Activated T-helper 2 cell treated with anti-CD3 and anti-CD28 coated beads, Interferon-gamma antibody, Interleukin-2, Interleukin-4, amounts not matched to agents 10 μg/mL and 5 μg/mL and 100 μg/mL, durations not matched to agents 14 hours and 24 hours and 36 hours (primary cell): ENCODE measurements around the gene ABHD1. TPM values are rescaled to one million over a fixed set of nuclear protein-coding genes. Genes with fewer than 3 reads are reported as not detected.

Experiments
- DNase-seq: peaks from one replicate; pipeline ENCODE4 v3.0.0; 2021; ENCODE audit warnings: low spot score
- H3K27ac Mint-ChIP-seq: one replicate; pipeline ENCODE4 v1.8.0; 2021; ENCODE audit warnings: mixed read lengths
- H3K27me3 Mint-ChIP-seq: one replicate; pipeline ENCODE4 v1.8.0; 2021; ENCODE audit warnings: low read depth, mixed read lengths
- H3K36me3 Mint-ChIP-seq: one replicate; pipeline ENCODE4 v1.8.0; 2021; ENCODE audit warnings: low read depth, mixed read lengths
- H3K4me1 Mint-ChIP-seq: one replicate; pipeline ENCODE4 v1.8.0; 2021; ENCODE audit warnings: low read depth, mixed read lengths
- H3K4me3 Mint-ChIP-seq: one replicate; pipeline ENCODE4 v1.8.0; 2021; ENCODE audit warnings: low read depth, mild to moderate bottlenecking, moderate library complexity, mixed read lengths
- H3K9me3 Mint-ChIP-seq: one replicate; pipeline ENCODE4 v1.8.0; 2021; ENCODE audit warnings: mixed read lengths
- intact Hi-C: fragments of 100-400 bp; cut with micrococcal nuclease; formaldehyde crosslinking; loops from one replicate; pipeline ENCODE4 v1.15.1; 2023
- total RNA-seq: library from RNA; stranded (reverse); gene quantifications from 2 replicates; pipeline ENCODE4 v1.2.3, GENCODE V29; 2022

Gene ABHD1
- total RNA-seq, 1 donor from 2014 or later: 1.5 TPM

DNA sequence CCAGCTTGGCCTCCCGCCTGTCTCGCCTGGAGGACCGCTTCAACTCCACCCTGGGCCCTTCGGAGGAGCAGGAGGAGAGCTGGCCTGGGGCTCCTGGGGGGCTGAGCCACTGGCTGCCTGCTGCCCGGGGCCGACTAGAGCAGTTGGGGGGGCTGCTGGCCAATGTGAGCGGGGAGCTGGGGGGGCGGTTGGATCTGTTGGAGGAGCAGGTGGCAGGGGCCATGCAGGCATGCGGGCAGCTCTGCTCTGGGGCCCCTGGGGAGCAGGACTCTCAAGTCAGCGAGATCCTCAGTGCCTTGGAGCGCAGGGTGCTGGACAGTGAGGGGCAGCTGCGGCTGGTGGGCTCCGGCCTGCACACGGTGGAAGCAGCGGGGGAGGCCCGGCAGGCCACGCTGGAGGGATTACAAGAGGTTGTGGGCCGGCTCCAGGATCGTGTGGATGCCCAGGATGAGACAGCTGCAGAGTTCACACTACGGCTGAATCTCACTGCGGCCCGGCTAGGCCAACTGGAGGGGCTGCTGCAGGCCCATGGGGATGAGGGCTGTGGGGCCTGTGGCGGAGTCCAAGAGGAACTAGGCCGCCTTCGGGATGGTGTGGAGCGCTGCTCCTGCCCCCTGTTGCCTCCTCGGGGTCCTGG is 40.7 kb upstream of the ABHD1 start:
- H3K27ac Mint-ChIP-seq: no peak overlapping the region
- no peak for DNase-seq
- H3K9me3 Mint-ChIP-seq: no peaks in the 10 kb centered on the region
- no peak overlapping the region for H3K4me3 Mint-ChIP-seq
- intact Hi-C loops: loop anchor here (5.0 to 10.0 kb wide), 2 partner anchors 118 to 289 kb away; partner anchors contain the start of genes EIF2B4 and SNX17
- no peaks in the 10 kb centered on the region for H3K27me3 Mint-ChIP-seq
- H3K36me3 Mint-ChIP-seq: no peaks in the 10 kb centered on the region
- peaks cover 33% of the 10 kb centered on the region for H3K4me1 Mint-ChIP-seq

DNA sequence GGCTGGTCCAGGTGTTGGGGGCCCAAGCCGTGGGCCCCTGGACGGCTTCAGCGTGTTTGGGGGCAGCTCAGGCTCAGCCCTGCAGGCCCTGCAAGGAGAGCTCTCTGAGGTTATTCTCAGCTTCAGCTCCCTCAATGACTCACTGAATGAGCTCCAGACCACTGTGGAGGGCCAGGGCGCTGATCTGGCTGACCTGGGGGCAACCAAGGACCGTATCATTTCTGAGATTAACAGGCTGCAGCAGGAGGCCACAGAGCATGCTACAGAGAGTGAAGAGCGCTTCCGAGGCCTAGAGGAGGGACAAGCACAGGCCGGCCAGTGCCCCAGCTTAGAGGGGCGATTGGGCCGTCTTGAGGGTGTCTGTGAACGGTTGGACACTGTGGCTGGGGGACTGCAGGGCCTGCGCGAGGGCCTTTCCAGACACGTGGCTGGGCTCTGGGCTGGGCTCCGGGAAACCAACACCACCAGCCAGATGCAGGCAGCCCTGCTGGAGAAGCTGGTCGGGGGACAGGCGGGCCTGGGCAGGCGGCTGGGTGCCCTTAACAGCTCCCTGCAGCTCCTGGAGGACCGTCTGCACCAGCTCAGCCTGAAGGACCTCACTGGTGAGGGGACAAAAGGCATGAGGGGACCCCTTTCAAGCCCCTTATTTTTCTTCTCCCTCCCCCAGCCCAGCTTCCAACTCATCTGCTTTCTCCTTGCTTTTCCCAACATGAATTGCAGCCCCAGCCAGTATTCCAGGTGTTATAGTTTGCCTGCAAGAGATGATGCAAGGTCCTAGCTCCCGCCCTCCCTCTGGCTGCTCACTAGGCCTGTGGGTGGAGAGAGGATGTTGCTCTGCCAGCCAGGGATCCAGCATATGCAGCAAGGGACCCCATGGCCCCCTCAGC is 40.0 kb upstream of the ABHD1 start:
- intact Hi-C loops: loop anchor here (5.0 to 10.0 kb wide), 2 partner anchors 119 to 289 kb away; partner anchors contain the start of genes EIF2B4 and SNX17
- Mint-ChIP-seq H3K9me3 (no peaks in the 10 kb centered on the region), H3K4me3 (peak overlapping the region; percentile 47), H3K36me3 (no peaks in the 10 kb centered on the region), H3K4me1 (peaks cover 32% of the 10 kb centered on the region), H3K27ac (peak overlapping the region; percentile 4), H3K27me3 (no peaks in the 10 kb centered on the region)
- DNase-seq: no peak

DNA sequence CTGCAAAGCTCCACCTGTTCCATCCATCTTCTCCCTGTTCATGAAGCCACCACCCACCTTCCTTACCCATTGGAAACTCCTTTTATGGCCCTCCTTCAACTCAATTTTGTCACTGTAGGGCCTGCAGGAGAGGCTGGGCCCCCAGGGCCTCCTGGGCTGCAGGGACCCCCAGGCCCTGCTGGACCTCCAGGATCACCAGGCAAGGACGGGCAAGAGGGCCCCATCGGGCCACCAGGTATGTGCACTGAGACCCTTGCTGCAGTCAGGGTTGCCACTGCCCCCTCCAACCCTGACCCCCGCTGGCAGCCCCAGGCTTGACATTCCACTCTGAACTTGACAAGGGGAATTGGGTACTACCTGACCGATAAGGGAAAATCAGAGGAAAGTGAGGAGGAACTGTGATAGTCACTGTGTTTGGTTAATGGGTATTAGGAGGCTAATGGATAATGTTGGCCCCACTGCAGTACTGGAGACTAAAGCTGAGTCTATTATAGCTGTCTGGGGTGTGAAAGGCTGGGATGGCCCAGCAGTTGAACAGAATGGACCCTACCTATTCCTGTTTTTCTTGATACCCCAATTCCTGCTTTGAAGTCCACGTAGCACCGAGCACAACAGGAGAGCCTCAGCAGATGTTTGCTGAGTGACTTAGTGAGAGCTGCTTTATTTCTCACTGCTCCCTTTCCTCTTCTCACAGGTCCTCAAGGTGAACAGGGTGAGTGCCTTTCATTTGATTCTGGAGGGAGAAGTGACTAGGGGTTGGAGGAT is 39.1 kb upstream of the ABHD1 start:
- DNase-seq: no peak
- Mint-ChIP-seq H3K27me3 (no peaks in the 10 kb centered on the region), H3K36me3 (no peaks in the 10 kb centered on the region), H3K27ac (peak overlapping the region; percentile 4), H3K9me3 (no peaks in the 10 kb centered on the region), H3K4me3 (peak overlapping the region; percentile 90), H3K4me1 (peaks cover 32% of the 10 kb centered on the region)
- intact Hi-C loops: loop anchor here (5.0 to 10.0 kb wide), 3 partner anchors 120 to 288 kb away; partner anchors contain the start of genes ATRAID, EIF2B4, SLC5A6 and SNX17

DNA sequence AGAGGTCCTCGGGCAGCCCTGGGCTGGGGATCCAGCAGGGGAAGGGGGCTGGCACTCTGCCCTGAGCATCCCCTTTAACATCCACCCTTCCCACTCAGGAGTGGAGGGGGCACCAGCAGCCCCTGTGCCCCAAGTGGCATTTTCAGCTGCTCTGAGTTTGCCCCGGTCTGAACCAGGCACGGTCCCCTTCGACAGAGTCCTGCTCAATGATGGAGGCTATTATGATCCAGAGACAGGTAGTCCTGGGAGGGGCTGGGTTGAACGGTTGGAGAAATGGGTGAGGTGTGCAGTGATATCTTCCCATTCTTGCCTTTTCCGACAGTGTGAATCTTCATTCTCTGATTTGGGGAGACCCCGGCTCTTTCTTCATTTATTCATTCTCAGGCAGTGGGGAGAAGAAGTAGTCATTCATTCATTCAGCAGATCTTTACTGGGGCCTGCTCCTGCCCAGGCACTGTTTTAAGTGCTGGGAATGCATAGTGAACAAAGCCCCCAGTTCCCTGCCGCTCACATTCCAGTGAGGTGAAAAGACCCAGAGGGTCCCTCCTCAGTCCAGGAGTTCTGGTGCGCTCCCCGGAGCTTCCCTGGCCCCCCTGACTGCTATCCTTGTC is 38.4 kb upstream of the ABHD1 start:
- peak overlapping the region; percentile 46 for H3K27ac Mint-ChIP-seq
- no peak for DNase-seq

DNA sequence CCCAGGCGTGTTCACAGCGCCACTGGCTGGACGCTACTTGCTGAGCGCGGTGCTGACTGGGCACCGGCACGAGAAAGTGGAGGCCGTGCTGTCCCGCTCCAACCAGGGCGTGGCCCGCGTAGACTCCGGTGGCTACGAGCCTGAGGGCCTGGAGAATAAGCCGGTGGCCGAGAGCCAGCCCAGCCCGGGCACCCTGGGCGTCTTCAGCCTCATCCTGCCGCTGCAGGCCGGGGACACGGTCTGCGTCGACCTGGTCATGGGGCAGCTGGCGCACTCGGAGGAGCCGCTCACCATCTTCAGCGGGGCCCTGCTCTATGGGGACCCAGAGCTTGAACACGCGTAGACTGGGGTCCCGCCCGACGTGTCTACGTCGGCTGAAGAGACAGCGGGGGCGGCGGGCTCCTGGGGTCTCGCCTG is 37.9 kb upstream of the ABHD1 start:
- no peaks in the 10 kb centered on the region for H3K27me3 Mint-ChIP-seq
- H3K4me1 Mint-ChIP-seq: peaks cover 26% of the 10 kb centered on the region
- peak overlapping the region; percentile 46 for H3K27ac Mint-ChIP-seq
- peak overlapping the region; percentile 90 for H3K4me3 Mint-ChIP-seq
- no peak for DNase-seq
- intact Hi-C loops: loop anchor here (1.0 to 10.0 kb wide), 5 partner anchors 14 to 127 kb away; partner anchors contain the start of genes ATRAID, OST4, PREB and SLC5A6
- no peaks in the 10 kb centered on the region for H3K9me3 Mint-ChIP-seq
- H3K36me3 Mint-ChIP-seq: no peaks in the 10 kb centered on the region

More for the DNA sequence above, 38.4 kb upstream of the ABHD1 start:
- Mint-ChIP-seq H3K27me3 (no peaks in the 10 kb centered on the region), H3K4me3 (peak overlapping the region; percentile 90), H3K9me3 (no peaks in the 10 kb centered on the region), H3K4me1 (peaks cover 29% of the 10 kb centered on the region), H3K36me3 (no peaks in the 10 kb centered on the region)
- intact Hi-C loops: loop anchor here (5.0 to 10.0 kb wide), 2 partner anchors 120 to 127 kb away; partner anchors contain the start of genes ATRAID and SLC5A6

DNA sequence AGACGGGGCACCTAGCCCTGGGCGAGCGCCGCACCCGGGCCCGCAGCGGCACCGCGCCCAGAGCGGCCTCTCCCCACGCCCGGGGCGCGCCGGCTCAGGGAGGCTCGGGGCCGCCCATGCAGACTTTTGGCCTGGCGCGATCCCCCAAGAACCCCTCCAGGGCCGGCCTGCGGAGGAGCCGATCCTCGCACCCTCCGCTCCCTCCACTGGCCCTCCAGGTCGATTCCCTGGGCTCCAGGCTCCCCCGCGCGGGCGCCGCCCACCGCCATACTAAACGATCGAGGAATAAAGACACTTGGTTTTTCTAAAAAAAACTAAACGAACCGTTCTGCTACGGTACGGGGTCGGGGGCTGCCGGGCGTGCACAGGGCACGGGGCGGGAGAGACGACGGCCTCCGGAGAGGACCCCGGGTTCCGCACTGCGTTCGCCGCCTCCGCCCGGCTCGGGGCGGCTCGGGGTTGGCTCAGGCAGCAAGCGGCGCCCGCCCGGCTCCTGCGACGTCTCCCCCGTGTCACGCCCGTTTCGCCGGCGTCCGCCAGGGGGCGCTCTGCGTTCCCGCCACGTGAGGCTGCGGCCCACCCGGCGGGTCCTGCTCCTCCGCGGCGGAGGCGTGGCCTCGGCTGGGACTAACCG is 37.4 kb upstream of the ABHD1 start:
- intact Hi-C loops: loop anchor here (1.0 to 10.0 kb wide), 5 partner anchors 15 to 126 kb away; partner anchors contain the start of genes ATRAID, OST4, PREB and SLC5A6
- peak; percentile 98 for DNase-seq
- H3K4me3 Mint-ChIP-seq: peak overlapping the region; percentile 90

DNA sequence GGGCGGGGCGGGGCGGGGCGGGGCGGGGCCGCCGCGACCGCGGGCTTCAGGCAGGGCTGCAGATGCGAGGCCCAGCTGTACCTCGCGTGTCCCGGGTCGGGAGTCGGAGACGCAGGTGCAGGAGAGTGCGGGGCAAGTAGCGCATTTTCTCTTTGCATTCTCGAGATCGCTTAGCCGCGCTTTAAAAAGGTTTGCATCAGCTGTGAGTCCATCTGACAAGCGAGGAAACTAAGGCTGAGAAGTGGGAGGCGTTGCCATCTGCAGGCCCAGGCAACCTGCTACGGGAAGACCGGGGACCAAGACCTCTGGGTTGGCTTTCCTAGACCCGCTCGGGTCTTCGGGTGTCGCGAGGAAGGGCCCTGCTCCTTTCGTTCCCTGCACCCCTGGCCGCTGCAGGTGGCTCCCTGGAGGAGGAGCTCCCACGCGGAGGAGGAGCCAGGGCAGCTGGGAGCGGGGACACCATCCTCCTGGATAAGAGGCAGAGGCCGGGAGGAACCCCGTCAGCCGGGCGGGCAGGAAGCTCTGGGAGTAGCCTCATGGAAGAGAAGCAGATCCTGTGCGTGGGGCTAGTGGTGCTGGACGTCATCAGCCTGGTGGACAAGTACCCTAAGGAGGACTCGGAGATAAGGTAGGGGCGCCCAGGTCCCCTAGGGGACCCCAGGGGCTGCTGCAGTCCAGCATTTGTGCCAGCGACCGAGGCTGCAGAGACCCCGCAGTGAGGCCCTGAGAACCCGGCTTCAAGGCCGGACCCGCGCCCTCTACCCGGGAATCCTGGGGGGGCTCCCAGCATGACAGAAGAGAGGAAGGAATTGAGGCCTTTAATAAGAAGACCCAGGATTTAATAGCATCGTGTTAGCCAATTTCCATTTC is 36.7 kb upstream of the ABHD1 start, which contains the start of gene KHK:
KHK (plus strand) TSS at position 49 of the 870 bp plus-strand sequence; CDS start at position 537, 488 bp downstream.
- peak within 1 kb of the TSS; percentile 90 for H3K4me3 Mint-ChIP-seq
- H3K27ac Mint-ChIP-seq: peak within 1 kb of the TSS; percentile 71
- H3K27me3 Mint-ChIP-seq: no peaks in the 10 kb centered on the region
- H3K9me3 Mint-ChIP-seq: no peaks in the 10 kb centered on the region
- intact Hi-C loops: loop anchor here (1.0 to 10.0 kb wide), 5 partner anchors 16 to 125 kb away; partner anchors contain the start of genes ATRAID, OST4, PREB and SLC5A6
- peaks cover 16% of the 10 kb centered on the region for H3K4me1 Mint-ChIP-seq
- DNase-seq: no peak
- no peaks in the 10 kb centered on the region for H3K36me3 Mint-ChIP-seq

More for the DNA sequence above, 37.4 kb upstream of the ABHD1 start:
- Mint-ChIP-seq H3K4me1 (peaks cover 22% of the 10 kb centered on the region), H3K27ac (peak overlapping the region; percentile 71), H3K9me3 (no peaks in the 10 kb centered on the region), H3K27me3 (no peaks in the 10 kb centered on the region), H3K36me3 (no peaks in the 10 kb centered on the region)

DNA sequence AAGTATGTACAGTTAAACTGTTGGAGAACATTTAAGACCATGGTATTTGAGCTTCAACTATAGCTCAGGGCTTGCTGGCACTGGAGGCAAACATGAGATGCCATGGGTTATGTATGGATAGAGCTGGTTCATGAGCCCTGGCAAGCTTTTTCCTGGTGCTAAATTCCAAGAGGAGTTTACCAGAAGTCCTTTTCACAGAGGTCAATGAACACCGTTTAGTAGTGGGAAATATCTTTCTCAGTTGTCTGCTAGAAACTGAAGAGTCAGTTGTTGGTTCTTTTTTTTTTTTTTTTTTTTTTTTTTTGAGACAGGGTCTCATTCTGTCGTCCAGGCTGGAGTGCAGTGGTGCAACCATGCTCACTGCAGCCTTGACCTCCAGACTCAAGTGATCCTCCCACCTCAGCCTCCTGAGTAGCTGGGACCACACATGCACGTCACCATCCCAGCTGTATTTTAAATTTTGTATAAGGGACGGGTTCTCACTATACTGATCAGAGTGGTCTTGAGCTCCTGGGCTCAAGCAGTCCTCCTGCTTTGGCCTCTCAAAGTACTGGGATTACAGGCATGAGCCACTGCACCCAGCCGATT is 35.7 kb upstream of the ABHD1 start:
- Mint-ChIP-seq H3K4me3 (peak overlapping the region; percentile 58), H3K9me3 (no peaks in the 10 kb centered on the region), H3K4me1 (peaks cover 16% of the 10 kb centered on the region), H3K36me3 (no peaks in the 10 kb centered on the region), H3K27me3 (no peaks in the 10 kb centered on the region), H3K27ac (no peak overlapping the region)
- intact Hi-C loops: loop anchor here (2.0 to 10.0 kb wide), 3 partner anchors 47 to 124 kb away; partner anchors contain the start of genes ATRAID, PREB and SLC5A6
- DNase-seq: no peak

DNA sequence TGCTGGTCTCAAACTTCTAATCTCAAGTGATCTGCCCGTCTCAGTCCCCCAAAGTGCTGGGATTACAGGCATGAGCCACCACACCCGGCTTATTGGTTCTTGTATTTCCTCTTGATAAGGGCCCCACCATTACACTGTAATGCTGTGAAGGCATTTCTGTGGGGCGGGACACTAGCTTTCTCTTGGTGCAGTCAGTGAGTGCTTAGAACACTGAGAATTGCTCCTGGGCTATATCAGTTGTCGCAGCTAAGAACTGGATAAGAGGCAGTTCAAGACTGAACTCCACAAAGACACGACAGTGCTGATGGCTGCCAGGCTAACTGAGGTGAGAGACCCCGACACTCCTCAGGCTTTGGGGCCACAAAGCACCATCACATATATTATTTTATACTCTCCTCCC is 35.0 kb upstream of the ABHD1 start:
- no peak for DNase-seq
- Mint-ChIP-seq H3K27me3 (no peaks in the 10 kb centered on the region), H3K4me1 (peaks cover 16% of the 10 kb centered on the region), H3K9me3 (no peaks in the 10 kb centered on the region), H3K36me3 (no peaks in the 10 kb centered on the region), H3K4me3 (no peak overlapping the region), H3K27ac (no peak overlapping the region)
- intact Hi-C loops: loop anchor here (5.0 to 10.0 kb wide), 2 partner anchors 124 kb away; partner anchors contain the start of genes ATRAID and SLC5A6

DNA sequence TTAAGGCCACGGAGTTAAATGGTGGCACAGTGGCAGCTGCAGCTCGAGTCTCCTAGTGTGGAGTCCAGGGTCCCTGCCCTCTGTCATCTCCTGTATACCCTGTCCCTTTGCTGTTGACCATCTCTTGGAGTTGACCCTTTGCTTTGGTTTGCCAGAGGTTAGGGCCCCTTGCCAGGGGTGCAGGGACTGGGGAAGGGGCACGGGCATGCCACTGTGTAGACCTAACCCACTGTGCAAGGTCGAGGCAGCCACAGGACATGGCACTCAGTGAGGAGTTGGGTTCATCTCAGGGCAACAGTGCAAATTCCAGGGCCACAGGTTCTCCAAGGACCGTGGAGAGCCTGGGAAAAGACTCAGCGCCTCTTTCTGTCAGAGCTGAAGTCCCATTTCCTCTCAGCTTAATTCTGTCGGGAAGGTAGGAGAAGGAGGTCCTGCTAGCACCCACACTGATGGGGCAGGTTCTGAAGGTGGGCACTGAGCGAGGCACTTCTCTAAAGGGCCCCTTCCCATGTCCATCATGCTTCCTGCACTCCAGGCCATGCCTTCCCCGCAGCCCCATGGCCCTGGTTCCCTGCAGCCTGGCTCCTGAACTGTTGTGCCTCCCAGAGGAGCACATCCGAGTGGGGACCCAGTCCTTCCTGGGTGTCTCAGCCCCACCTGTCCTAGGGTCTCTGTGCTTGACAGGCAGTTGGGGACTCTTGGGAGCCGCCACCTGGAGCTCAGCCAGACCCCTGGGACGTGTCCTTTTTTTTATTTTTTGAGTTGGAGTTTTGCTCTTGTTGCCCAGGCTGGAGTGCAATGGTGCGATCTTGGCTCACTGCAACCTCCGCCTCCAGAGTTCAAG is 34.3 kb upstream of the ABHD1 start:
- no peaks in the 10 kb centered on the region for H3K27me3 Mint-ChIP-seq
- H3K9me3 Mint-ChIP-seq: no peaks in the 10 kb centered on the region
- no peaks in the 10 kb centered on the region for H3K36me3 Mint-ChIP-seq
- DNase-seq: no peak
- intact Hi-C loops: loop anchor here (5.0 to 10.0 kb wide), 2 partner anchors 123 to 125 kb away; partner anchors contain the start of genes ATRAID and SLC5A6
- peaks cover 14% of the 10 kb centered on the region for H3K4me1 Mint-ChIP-seq
- no peak overlapping the region for H3K27ac Mint-ChIP-seq
- H3K4me3 Mint-ChIP-seq: no peak overlapping the region
